Neural cell (in vitro differentiated cells): ENCODE measurements around the gene GRAP2.

Experiments
- POLR2AphosphoS5 ChIP-seq: IDR thresholded peaks from 2 replicates; pipeline ENCODE4 v1.6.1; 2012
- TAF1 ChIP-seq: IDR thresholded peaks from 2 replicates; pipeline ENCODE4 v1.6.1; 2012; ENCODE audit warnings: low read depth
- TF ChIP-seq, protein P1 (sequence below): fragments of 450-650 bp; IDR thresholded peaks from 2 replicates; pipeline ENCODE4 v1.5.1; 2014; ENCODE audit warnings: antibody characterized with exemption, mild to moderate bottlenecking, moderate library complexity; ENCODE audit not compliant: poor library complexity, severe bottlenecking

DNA sequence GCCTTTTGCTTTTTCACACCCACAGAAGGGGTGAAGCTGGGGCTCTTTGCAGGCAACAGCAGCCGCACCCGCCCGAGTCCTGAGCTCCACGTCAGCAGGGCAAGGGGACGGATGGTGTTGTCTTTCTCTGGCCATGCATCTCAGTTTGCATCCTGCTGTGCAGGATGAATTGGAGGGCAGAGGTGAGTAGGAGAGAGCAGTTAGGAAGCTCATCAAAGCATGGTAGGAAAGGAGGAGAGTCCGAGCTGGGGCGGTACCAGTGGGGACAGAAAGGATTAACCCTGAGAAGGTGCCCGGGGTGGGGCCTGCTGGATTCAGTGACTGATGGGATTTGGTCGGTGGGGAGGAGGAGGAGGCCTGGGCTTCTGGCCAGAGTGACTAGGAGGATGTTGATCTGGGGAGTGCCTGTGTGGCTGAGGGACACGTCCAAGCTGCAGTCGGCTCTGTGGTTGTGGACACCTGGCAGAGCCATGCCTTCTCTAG, 108.4 kb downstream of the GRAP2 start:
- TF ChIP-seq, protein P1, sequence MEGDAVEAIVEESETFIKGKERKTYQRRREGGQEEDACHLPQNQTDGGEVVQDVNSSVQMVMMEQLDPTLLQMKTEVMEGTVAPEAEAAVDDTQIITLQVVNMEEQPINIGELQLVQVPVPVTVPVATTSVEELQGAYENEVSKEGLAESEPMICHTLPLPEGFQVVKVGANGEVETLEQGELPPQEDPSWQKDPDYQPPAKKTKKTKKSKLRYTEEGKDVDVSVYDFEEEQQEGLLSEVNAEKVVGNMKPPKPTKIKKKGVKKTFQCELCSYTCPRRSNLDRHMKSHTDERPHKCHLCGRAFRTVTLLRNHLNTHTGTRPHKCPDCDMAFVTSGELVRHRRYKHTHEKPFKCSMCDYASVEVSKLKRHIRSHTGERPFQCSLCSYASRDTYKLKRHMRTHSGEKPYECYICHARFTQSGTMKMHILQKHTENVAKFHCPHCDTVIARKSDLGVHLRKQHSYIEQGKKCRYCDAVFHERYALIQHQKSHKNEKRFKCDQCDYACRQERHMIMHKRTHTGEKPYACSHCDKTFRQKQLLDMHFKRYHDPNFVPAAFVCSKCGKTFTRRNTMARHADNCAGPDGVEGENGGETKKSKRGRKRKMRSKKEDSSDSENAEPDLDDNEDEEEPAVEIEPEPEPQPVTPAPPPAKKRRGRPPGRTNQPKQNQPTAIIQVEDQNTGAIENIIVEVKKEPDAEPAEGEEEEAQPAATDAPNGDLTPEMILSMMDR: no peak
- TF ChIP-seq POLR2AphosphoS5: no peak
- TF ChIP-seq TAF1: no peak
